Activated T-helper 17 cell treated with anti-CD3 and anti-CD28 coated beads, Interleukin-2, amount 50 U/mL, for 72 hours (primary cell): Measurements from ENCODE around the gene RHOBTB1. TPM values are rescaled to one million over a fixed set of nuclear protein-coding genes. Genes with fewer than 3 reads are reported as not detected.

Experiments used
- ATAC-seq: fragments of 150-1000 bp; cut with Tn5 transposase; replicated peaks from 2 replicates; pipeline ENCODE4 v1.10.0; 2021; ENCODE audit warnings: mild to moderate bottlenecking, moderate library complexity
- H3K27ac Mint-ChIP-seq: one replicate; pipeline ENCODE4 v1.8.0; 2022; ENCODE audit warnings: mixed read lengths
- H3K27me3 Mint-ChIP-seq: one replicate; pipeline ENCODE4 v1.8.0; 2022; ENCODE audit warnings: mixed read lengths
- H3K36me3 Mint-ChIP-seq: one replicate; pipeline ENCODE4 v1.8.0; 2022; ENCODE audit warnings: low read depth, mild to moderate bottlenecking, mixed read lengths
- H3K4me1 Mint-ChIP-seq: one replicate; pipeline ENCODE4 v1.8.0; 2022; ENCODE audit warnings: mixed read lengths
- H3K4me3 Mint-ChIP-seq: one replicate; pipeline ENCODE4 v1.8.0; 2022; ENCODE audit warnings: mild to moderate bottlenecking, mixed read lengths
- H3K9me3 Mint-ChIP-seq: one replicate; pipeline ENCODE4 v1.8.0; 2022; ENCODE audit warnings: mixed read lengths
- total RNA-seq, 2 donors: library from RNA; stranded (reverse); gene quantifications; one replicate each; pipeline ENCODE4 v1.2.3, GENCODE V29; 2022

Gene RHOBTB1
- total RNA-seq, 2 donors from 2014 or later: 0.56 TPM; not detected in 1

GRCh38 chr10:60957667-60958221, 13.8 kb upstream of the RHOBTB1 start:
- Mint-ChIP-seq H3K27me3 (peaks cover 15% of the 10 kb centered on the region), H3K4me1 (no peaks in the 10 kb centered on the region), H3K4me3 (no peak overlapping the region), H3K27ac (no peak overlapping the region), H3K36me3 (no peaks in the 10 kb centered on the region), H3K9me3 (no peaks in the 10 kb centered on the region)
- ATAC-seq: no peak

GRCh38 chr10:60955957-60956425, 12.0 kb upstream of the RHOBTB1 start:
- Mint-ChIP-seq H3K9me3 (no peaks in the 10 kb centered on the region), H3K4me3 (no peak overlapping the region), H3K36me3 (no peaks in the 10 kb centered on the region), H3K27me3 (peaks cover 19% of the 10 kb centered on the region), H3K27ac (no peak overlapping the region), H3K4me1 (no peaks in the 10 kb centered on the region)
- no peak for ATAC-seq

- Mint-ChIP-seq H3K27ac (no peak overlapping the region), H3K36me3 (no peaks in the 10 kb centered on the region), H3K4me1 (no peaks in the 10 kb centered on the region), H3K27me3 (peaks cover 17% of the 10 kb centered on the region), H3K4me3 (no peak overlapping the region), H3K9me3 (no peaks in the 10 kb centered on the region)
- no peak for ATAC-seq
Measured at GRCh38 chr10:60955316-60955715, 11.3 kb upstream of the RHOBTB1 start.

GRCh38 chr10:60954035-60954434, 10.1 kb upstream of the RHOBTB1 start:
- Mint-ChIP-seq H3K27ac (no peak overlapping the region), H3K9me3 (no peaks in the 10 kb centered on the region), H3K27me3 (peaks cover 23% of the 10 kb centered on the region), H3K36me3 (no peaks in the 10 kb centered on the region), H3K4me3 (no peak overlapping the region), H3K4me1 (no peaks in the 10 kb centered on the region)
- no peak for ATAC-seq

- no peaks in the 10 kb centered on the region for H3K4me1 Mint-ChIP-seq
Measured at GRCh38 chr10:60953420-60953819, 9.4 kb upstream of the RHOBTB1 start.

GRCh38 chr10:60952846-60953220, 8.8 kb upstream of the RHOBTB1 start:
- Mint-ChIP-seq H3K4me3 (no peak overlapping the region), H3K27ac (no peak overlapping the region), H3K27me3 (peaks cover 31% of the 10 kb centered on the region), H3K4me1 (no peaks in the 10 kb centered on the region), H3K36me3 (no peaks in the 10 kb centered on the region), H3K9me3 (no peaks in the 10 kb centered on the region)
- no peak for ATAC-seq

More at GRCh38 chr10:60953420-60953819, 9.4 kb upstream of the RHOBTB1 start:
- H3K4me3 Mint-ChIP-seq: no peak overlapping the region
- no peaks in the 10 kb centered on the region for H3K36me3 Mint-ChIP-seq
- no peaks in the 10 kb centered on the region for H3K9me3 Mint-ChIP-seq
- H3K27me3 Mint-ChIP-seq: peaks cover 25% of the 10 kb centered on the region
- H3K27ac Mint-ChIP-seq: no peak overlapping the region
- ATAC-seq: no peak

GRCh38 chr10:60952067-60952845, 8.3 kb upstream of the RHOBTB1 start:
- Mint-ChIP-seq H3K4me3 (no peak overlapping the region), H3K27me3 (peaks cover 28% of the 10 kb centered on the region), H3K36me3 (no peaks in the 10 kb centered on the region), H3K27ac (no peak overlapping the region), H3K9me3 (no peaks in the 10 kb centered on the region), H3K4me1 (no peaks in the 10 kb centered on the region)
- ATAC-seq: no peak

- H3K27ac Mint-ChIP-seq: no peak overlapping the region
- H3K36me3 Mint-ChIP-seq: no peaks in the 10 kb centered on the region
- peaks cover 38% of the 10 kb centered on the region for H3K27me3 Mint-ChIP-seq
- no peak for ATAC-seq
- no peaks in the 10 kb centered on the region for H3K9me3 Mint-ChIP-seq
- no peaks in the 10 kb centered on the region for H3K4me1 Mint-ChIP-seq
- H3K4me3 Mint-ChIP-seq: no peak overlapping the region
Measured at GRCh38 chr10:60951272-60951724, 7.3 kb upstream of the RHOBTB1 start.

- ATAC-seq: no peak
- Mint-ChIP-seq H3K27me3 (peaks cover 43% of the 10 kb centered on the region), H3K9me3 (no peaks in the 10 kb centered on the region)
Measured at GRCh38 chr10:60950300-60950699, 6.3 kb upstream of the RHOBTB1 start.

GRCh38 chr10:60948851-60949250, 4.9 kb upstream of the RHOBTB1 start:
- H3K4me1 Mint-ChIP-seq: no peaks in the 10 kb centered on the region
- no peak for ATAC-seq
- H3K36me3 Mint-ChIP-seq: no peaks in the 10 kb centered on the region
- peaks cover 51% of the 10 kb centered on the region for H3K27me3 Mint-ChIP-seq
- no peak overlapping the region for H3K4me3 Mint-ChIP-seq
- no peak overlapping the region for H3K27ac Mint-ChIP-seq
- no peaks in the 10 kb centered on the region for H3K9me3 Mint-ChIP-seq

More at GRCh38 chr10:60950300-60950699, 6.3 kb upstream of the RHOBTB1 start:
- Mint-ChIP-seq H3K27ac (no peak overlapping the region), H3K36me3 (no peaks in the 10 kb centered on the region), H3K4me3 (no peak overlapping the region), H3K4me1 (no peaks in the 10 kb centered on the region)

GRCh38 chr10:60944910-60945297, 919 bp upstream of the RHOBTB1 start:
- peak overlapping the region; percentile 65 for H3K4me3 Mint-ChIP-seq
- no peak overlapping the region for H3K27ac Mint-ChIP-seq
- ATAC-seq: no peak
- H3K4me1 Mint-ChIP-seq: peaks cover 3% of the 10 kb centered on the region
- peaks cover 54% of the 10 kb centered on the region for H3K27me3 Mint-ChIP-seq
- H3K36me3 Mint-ChIP-seq: no peaks in the 10 kb centered on the region
- no peaks in the 10 kb centered on the region for H3K9me3 Mint-ChIP-seq

- peak; percentile 32 for ATAC-seq
- H3K4me3 Mint-ChIP-seq: peak overlapping the region; percentile 50
Measured at GRCh38 chr10:60943316-60944057, 498 bp downstream of the RHOBTB1 start.

GRCh38 chr10:60942788-60943315, 1.1 kb downstream of the RHOBTB1 start:
- peak overlapping the region; percentile 50 for H3K4me3 Mint-ChIP-seq
- ATAC-seq: peak; percentile 80

More at GRCh38 chr10:60943316-60944057, 498 bp downstream of the RHOBTB1 start:
- Mint-ChIP-seq H3K27me3 (peaks cover 59% of the 10 kb centered on the region), H3K4me1 (peaks cover 7% of the 10 kb centered on the region), H3K36me3 (no peaks in the 10 kb centered on the region), H3K9me3 (peaks cover 3% of the 10 kb centered on the region), H3K27ac (no peak overlapping the region)

GRCh38 chr10:60942134-60942787, 1.7 kb downstream of the RHOBTB1 start:
- no peak for ATAC-seq
- Mint-ChIP-seq H3K9me3 (peaks cover 3% of the 10 kb centered on the region), H3K4me1 (peaks cover 7% of the 10 kb centered on the region), H3K36me3 (no peaks in the 10 kb centered on the region), H3K4me3 (peak overlapping the region; percentile 50), H3K27ac (no peak overlapping the region), H3K27me3 (peaks cover 58% of the 10 kb centered on the region)

More at GRCh38 chr10:60942788-60943315, 1.1 kb downstream of the RHOBTB1 start:
- no peak overlapping the region for H3K27ac Mint-ChIP-seq
- peaks cover 7% of the 10 kb centered on the region for H3K4me1 Mint-ChIP-seq
- H3K36me3 Mint-ChIP-seq: no peaks in the 10 kb centered on the region
- H3K9me3 Mint-ChIP-seq: peaks cover 3% of the 10 kb centered on the region
- H3K27me3 Mint-ChIP-seq: peaks cover 58% of the 10 kb centered on the region
